ENCODE results near the gene MYH10. TPM values are rescaled to one million over a fixed set of nuclear protein-coding genes. Genes with fewer than 3 reads are reported as not detected.

Gene MYH10
- total RNA-seq, 1 experiment from 2014 or later, result 251 TPM

DNA sequence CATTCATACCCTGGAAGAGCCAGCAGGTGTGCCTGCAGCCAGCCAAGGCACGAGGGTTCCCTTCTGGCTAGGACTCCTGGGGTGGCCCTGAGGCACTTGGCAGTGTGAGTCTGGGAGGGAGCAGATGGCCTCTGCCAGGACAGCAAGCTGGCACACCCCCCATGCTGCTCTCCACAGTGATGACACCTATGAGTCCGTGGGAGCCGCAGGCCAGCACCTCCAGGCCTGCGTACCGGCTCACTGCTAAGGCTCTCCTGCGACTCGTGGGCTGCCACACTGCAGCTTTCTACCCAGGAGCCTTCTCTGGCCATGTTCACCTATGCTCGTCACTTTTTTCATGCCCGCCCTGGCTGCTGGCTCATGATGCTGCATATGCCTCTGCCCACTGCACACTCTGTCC, 126.7 kb downstream of the MYH10 start:
- WGBS (ENCODE audit: extremely low coverage, insufficient read length, low lambda C conversion rate), result no CpG with 5 or more reads among the region's 9 CpGs
- H2BK20ac ChIP-seq (ENCODE audit: low read depth, low read length, poor library complexity, severe bottlenecking), result no peak overlapping the region
- peaks cover 45 to 95% (median 93%) of the 10 kb centered on the region in 3 experiments for H3K36me3 Mint-ChIP-seq (ENCODE audit: insufficient read depth in 1 of 3, low read depth in 3 of 3)
- H2AFZ ChIP-seq (ENCODE audit: low read length), result no peak overlapping the region
- no peak overlapping the region for H3K4me3 Mint-ChIP-seq
- no peak overlapping the region for H2BK12ac ChIP-seq (ENCODE audit: insufficient read length, low read depth, low read length)
- H2BK15ac ChIP-seq (ENCODE audit: low read depth, low read length), result no peak overlapping the region
- TF ChIP-seq, protein P1, sequence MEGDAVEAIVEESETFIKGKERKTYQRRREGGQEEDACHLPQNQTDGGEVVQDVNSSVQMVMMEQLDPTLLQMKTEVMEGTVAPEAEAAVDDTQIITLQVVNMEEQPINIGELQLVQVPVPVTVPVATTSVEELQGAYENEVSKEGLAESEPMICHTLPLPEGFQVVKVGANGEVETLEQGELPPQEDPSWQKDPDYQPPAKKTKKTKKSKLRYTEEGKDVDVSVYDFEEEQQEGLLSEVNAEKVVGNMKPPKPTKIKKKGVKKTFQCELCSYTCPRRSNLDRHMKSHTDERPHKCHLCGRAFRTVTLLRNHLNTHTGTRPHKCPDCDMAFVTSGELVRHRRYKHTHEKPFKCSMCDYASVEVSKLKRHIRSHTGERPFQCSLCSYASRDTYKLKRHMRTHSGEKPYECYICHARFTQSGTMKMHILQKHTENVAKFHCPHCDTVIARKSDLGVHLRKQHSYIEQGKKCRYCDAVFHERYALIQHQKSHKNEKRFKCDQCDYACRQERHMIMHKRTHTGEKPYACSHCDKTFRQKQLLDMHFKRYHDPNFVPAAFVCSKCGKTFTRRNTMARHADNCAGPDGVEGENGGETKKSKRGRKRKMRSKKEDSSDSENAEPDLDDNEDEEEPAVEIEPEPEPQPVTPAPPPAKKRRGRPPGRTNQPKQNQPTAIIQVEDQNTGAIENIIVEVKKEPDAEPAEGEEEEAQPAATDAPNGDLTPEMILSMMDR (conservative IDR thresholded peaks at IDR 0.05), result no peak
- H3K4ac ChIP-seq (ENCODE audit: low read depth, low read length), result no peak overlapping the region
- H4K20me1 ChIP-seq (ENCODE audit: control insufficient read depth, insufficient read depth, insufficient read length), result no peaks in the 10 kb centered on the region
- H3K27me3 ChIP-seq (ENCODE audit: insufficient read depth, low read length), result no peaks in the 10 kb centered on the region
- no peaks in the 10 kb centered on the region for H3K27me3 Mint-ChIP-seq (ENCODE audit: low read depth)
- H2BK120ac ChIP-seq (ENCODE audit: low read depth, low read length, poor library complexity, severe bottlenecking), result no peak overlapping the region
- H3K14ac ChIP-seq (ENCODE audit: insufficient read depth, low read length), result no peak overlapping the region
- H3K56ac ChIP-seq (ENCODE audit: insufficient read length, low read depth, low read length), result no peak overlapping the region
- no peak overlapping the region for H3K23ac ChIP-seq (ENCODE audit: insufficient read length, low read depth, low read length)
- no peak overlapping the region for H4K91ac ChIP-seq (ENCODE audit: insufficient read length, low read depth, low read length)
- H3K79me1 ChIP-seq (ENCODE audit: insufficient read depth, low read depth, low read length, poor library complexity, severe bottlenecking), result no peaks in the 10 kb centered on the region
- no peak overlapping the region for H3K9ac ChIP-seq (ENCODE audit: extremely low read depth, insufficient read length, low read length)
- H3K79me2 ChIP-seq (ENCODE audit: insufficient read depth, low read length), result no peaks in the 10 kb centered on the region
- H3K9me3 ChIP-seq (ENCODE audit: control insufficient read depth, low read depth, low read length), result no peaks in the 10 kb centered on the region
- H3K9me3 Mint-ChIP-seq, result no peaks in the 10 kb centered on the region
- no peaks in the 10 kb centered on the region for H3K4me1 Mint-ChIP-seq
- DNase-seq, result no peak
- no peak overlapping the region for H3K4me2 ChIP-seq (ENCODE audit: insufficient read depth, insufficient read length, low read length)
- no peak overlapping the region for H4K5ac ChIP-seq (ENCODE audit: insufficient read length, low read depth, low read length)
- H3K27ac Mint-ChIP-seq, result peak overlapping the region; percentile 20 to 91 (median 46); a peak in 3 of 7 replicates
- no peak overlapping the region for H4K8ac ChIP-seq (replicated peaks; ENCODE audit: insufficient read length, low read depth, low read length)
- H3K18ac ChIP-seq (ENCODE audit: insufficient read length, low read depth, low read length), result no peak overlapping the region
- H3T11ph ChIP-seq (ENCODE audit: low read length), result no peak overlapping the region
- no peaks in the 10 kb centered on the region for H3K4me1 ChIP-seq (ENCODE audit: insufficient read depth, low read length)
- no peak overlapping the region for H3K27ac ChIP-seq (ENCODE audit: insufficient read length, low read depth, low read length)
- H2BK5ac ChIP-seq (ENCODE audit: insufficient read length, low read length), result no peak overlapping the region
- H2AK5ac ChIP-seq (ENCODE audit: insufficient read length, low read length), result no peak overlapping the region
- H3K23me2 ChIP-seq (ENCODE audit: insufficient read length, low read depth, low read length, poor library complexity, severe bottlenecking), result no peaks in the 10 kb centered on the region
